Activated CD4-positive, alpha-beta T cell treated with anti-CD3 and anti-CD28 coated beads, Interleukin-10, Interleukin-2, amounts not matched to agents 100 ng/mL and 50 ng/mL, durations not matched to agents 16 hours and 8 hours (primary cell): ENCODE measurements around the gene TDRD3.
"Not testable (repeated sequence)": the region's sequence is repeated elsewhere in the genome, so short reads cannot be mapped to it uniquely, and the experiment has no call there.

Experiments
- DNase-seq: peaks from one replicate; pipeline ENCODE4 v3.0.0-alpha.2; 2020

The TDRD3 gene

GRCh38 chr13:60398907-60399589 is 2.0 kb downstream of the TDRD3 start:
- peak; percentile 12 for DNase-seq

GRCh38 chr13:60402022-60402421 is 5.0 kb downstream of the TDRD3 start:
- DNase-seq: no peak

- DNase-seq: peak; percentile 14
Measured at GRCh38 chr13:60407095-60407494, 10.1 kb downstream of the TDRD3 start.

DNA sequence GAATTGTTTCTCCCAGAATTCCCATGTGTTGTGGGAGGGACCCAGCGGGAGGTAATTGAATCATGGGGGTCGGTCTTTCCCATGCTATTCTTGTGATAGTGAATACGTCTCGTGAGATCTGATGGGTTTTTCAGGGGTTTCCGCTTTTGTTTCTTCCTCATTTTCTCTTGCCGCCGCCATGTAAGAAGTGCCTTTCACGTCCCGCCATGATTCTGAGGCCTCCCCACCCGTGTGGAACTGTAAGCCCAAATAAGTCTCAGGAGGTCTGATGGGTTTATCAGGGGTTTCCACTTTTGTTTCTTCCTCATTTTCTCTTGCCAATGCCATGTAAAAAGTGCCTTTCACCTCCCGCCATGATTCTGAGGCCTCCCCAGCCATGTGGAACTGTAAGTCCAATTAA is 10.8 kb downstream of the TDRD3 start:
- DNase-seq: not testable (repeated sequence)

- DNase-seq: not testable (repeated sequence)
Measured at GRCh38 chr13:60409574-60410292, 12.7 kb downstream of the TDRD3 start.

- no peak for DNase-seq
Measured at GRCh38 chr13:60410299-60410698, 13.3 kb downstream of the TDRD3 start.

DNA sequence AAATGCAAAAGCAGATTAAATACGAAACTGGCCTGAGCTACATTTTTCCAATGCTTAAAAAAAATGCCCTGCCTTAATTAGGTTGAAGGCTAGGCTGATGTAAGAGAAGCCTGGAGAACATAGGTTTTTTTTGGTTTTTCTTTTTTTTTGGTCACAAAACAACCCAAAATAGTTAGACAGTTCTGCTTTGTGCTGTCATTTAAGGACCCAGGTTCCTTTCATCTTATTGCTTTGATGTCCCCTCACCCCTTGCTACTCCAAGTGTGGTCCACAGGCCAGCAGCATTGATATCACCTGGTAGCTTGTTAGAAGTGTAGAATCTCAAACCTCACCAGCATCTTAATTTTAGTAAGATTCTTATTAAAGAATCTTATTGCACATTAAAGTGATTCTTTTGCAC is 14.4 kb downstream of the TDRD3 start:
- no peak for DNase-seq

DNA sequence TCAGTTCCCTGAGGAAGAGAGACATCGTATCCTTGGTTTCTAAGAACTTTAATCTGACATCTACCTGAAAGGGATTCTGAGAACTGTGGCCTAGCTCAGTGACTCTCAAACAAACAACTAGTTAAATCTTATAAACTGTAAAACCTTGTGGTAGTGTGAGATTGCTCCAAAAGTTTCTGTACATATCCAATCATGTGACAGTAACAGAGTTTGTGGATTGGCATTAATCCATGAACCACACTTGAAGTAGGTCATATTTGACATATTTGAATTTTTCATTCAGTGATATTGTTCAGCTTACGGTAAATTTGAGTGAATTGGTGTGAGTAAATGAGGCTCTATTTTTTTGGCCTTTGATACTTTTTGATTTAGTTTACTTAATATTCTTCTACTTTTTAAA is 15.0 kb downstream of the TDRD3 start:
- DNase-seq: no peak

DNA sequence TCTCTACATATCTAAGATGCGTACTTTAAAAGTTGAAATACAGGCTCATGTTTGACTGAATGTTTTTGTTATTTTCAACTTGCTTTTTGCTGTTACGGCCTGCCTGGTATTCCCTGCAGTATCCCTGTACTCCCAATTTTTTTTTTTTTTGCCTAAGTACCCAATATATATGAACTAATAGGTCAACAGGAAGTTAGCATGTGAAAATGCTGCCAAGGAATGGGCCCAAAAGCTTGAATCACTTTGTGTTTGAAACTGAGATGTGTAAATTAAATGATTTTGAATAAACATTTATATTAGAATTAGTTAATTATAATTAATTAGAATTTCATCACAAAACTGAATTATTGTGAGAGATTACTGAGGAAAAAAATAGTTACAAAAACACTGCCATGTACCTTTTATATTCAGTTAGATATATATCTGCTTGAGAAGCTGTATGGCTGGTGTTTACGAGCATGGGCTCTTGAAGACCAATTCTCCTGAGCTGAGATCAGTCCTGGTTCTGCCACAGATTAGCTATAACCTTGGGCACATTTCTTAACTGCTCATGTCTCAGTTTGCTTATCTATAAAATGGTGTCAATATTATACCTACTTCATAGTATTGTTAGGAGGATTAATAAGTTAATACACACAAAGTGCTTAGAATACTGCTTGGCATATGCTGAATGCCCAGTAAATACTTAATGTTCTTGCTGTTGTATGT is 16.0 kb downstream of the TDRD3 start:
- DNase-seq: no peak

DNA sequence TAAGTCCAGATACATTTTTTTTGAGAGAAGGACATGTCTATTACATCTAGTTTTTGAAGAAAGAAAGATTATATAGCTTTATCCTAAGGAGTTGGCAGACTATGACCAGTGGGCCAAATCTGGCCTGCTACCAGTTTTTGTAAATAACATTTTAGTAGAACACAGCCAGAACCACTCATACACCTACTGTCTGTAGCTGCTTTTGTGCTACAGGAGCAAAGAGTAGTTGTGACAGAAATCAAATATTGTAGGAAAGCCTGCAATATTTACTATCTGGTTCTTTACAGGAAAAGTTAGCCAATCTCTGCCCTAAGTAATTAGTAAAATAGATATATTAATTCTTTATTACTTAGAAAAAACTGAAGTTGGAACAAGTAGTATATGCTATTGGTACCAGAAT is 17.2 kb downstream of the TDRD3 start:
- DNase-seq: no peak

DNA sequence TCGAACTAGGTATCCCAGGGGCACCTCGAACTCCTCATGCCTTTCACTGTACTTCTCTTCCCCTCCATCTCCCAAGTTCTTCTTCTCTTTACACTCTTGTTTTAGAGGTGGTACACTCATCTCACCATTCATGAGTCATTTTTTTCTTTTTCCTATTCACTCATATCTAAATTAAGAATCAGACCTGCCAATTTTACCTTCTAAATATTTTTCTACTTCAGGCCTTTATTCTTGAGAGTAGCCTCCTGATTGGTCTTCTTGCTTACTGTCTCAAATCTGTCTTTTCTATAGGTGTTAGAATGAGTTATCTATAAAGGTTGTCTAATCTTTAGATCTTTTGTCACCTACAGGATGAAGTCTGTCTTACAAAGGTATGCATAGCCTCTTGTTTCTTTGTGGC is 20.7 kb downstream of the TDRD3 start:
- peak; percentile 55 for DNase-seq

DNA sequence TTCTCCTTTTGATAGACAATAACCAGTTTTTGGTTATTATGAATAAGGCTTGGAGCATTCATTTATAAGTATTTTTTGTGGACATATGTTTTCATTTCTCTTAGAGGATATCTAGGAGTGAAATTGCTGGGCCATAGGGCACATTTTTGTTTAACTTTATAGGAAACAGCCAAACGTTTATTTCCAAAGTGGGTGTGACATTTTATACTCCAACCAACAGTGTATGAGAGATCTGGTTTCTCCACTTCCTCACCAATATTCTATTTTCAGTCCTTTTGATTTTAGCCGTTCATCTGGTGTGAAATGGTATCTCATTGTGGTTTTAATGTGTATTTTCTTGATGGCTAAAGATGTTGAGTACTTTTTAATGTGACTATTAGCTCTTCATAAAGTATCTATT is 21.9 kb downstream of the TDRD3 start:
- no peak for DNase-seq

DNA sequence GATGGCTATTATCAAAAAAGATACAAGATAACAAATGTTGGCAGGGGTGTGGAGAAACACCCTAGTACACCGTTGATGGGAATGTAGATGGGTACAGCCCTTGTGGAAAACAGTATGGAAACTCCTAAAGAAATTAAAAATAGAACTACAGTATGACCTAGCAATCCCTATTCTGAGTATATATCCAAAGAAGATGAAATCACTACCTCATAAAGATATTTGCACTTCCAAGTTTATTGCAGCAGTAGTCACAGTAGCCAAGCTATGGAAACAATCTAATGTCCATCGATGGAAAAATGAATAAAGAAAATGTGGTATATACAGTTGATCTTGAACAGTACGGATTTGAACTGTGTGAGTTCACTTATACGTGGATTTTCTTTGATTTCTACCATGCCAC is 28.3 kb downstream of the TDRD3 start:
- DNase-seq: no peak

- no peak for DNase-seq
Measured at GRCh38 chr13:60426075-60426474, 29.1 kb downstream of the TDRD3 start.

GRCh38 chr13:60427285-60427684 is 30.3 kb downstream of the TDRD3 start:
- DNase-seq: peak; percentile 15

DNA sequence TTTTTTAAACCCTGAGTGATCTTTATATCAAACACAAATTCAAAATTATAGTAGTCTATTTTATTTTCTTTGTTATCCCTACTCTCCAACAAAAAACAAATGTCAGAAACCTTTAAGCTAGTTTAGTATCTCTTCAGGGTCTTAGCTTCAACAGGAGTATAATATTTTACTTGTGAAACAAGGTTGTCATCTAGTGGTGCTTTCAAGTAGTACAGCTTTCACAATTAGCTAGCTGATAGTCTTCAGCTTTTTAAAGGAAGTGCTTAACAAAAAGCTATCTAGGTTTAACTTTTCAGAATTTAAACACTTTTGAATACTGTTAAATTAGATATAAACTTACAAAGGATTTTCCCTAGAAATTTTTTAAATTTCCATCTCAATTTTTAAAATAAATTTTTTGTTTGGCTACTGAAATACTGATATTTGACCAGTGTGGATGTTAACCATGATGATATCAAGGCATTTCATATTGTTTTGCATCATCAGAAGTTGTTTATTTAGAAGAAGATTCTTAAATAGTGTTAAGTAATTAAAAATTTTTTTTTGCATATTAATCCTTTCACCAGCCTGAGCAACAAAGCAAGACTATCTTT is 34.2 kb downstream of the TDRD3 start:
- peak; percentile 61 for DNase-seq

DNA sequence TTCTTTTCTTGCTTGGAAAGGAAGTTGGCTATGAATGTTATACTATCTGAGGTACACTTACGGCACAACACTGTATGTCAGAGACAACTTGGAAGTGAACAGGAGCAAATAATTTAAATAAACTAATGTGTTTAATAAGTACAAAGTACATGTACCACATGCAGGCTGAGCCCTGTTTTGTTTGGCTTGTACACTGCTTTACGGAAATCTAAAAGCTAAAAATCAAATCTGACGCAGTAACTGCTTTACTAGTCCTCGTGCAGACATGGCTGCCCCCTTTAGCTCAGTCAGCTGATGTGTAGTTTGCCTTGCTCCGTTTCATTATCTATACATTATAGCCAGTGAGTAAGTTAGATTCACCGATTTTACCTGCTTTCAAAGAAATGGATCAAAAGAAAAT is 36.5 kb downstream of the TDRD3 start:
- no peak for DNase-seq

DNA sequence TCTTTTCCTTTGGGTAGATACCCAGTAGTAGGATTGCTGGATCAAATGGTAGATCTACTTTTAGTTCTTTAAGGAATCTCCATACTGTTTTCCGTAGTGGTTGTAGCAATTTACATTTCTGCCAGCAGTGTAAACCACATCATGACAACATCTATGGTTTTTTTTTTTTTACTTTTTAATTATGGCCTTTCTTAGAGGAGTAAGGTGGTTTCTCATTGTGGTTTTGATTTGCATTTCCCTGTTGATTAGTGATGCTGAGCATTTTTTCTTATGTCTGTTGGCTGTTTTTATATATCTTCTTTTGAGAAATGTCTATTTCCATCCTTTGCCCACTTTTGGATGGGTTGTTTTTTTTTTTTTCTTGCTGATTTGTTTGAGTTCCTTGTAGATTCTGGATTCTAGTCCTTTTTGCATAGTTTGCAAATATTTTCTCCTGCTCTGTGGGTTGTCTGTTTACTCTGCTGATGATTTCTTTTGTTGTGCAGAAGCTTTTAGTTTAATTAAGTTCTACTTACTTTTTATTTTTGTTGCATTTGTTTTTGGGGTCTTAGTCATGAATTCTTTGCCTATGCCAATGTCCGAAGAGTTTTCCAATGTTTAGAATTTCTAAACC is 38.8 kb downstream of the TDRD3 start:
- DNase-seq: no peak

GRCh38 chr13:60439201-60439600 is 42.2 kb downstream of the TDRD3 start:
- DNase-seq: no peak

DNA sequence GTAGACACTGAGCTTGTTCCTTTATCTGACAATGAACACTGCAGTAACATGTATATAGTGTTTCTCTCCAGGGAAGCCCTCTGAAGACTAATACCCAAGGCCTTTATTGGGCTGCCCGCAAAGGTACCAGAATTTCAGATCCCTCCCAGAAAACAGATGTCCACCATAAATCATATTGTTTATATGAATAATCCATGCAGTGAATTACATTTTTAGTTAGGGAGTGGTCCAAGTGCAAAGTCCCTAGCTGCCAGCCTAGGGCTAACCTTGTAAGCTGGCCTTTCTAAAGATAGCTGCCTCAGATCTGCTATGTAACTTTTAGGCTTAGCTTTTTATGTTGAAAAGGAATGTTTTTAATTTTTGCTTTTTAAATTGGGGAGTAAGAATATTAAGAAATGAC is 44.7 kb downstream of the TDRD3 start:
- DNase-seq: no peak

DNA sequence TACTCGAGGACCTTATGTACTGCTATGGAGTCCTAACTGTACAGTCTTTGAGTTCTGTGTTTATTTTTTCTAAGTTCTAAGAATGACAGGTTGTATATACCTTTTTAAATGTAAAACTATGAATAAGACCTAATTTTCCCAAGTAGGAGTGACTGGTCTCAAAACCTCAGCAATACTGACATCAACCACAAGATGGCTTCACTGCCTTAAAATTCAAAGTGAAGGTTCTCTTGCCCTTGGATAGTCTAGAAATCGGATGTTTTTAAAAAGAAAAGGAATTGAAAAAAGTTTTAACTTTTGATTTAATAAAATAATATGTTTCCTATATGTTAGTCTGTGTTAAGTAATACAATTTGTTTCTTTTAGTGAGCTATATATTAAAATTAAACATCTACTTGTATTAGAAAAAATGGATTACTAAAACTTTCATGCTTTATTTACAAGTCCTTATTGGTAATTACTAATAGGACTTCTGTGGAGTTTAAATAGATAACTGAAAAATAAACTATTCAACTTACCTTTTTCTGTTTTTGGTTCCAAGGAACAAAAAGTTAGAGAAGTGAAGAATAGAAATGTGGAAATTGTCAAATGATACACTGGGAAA is 52.0 kb downstream of the TDRD3 start:
- DNase-seq: peak; percentile 40

- DNase-seq: no peak
Measured at GRCh38 chr13:60453490-60453889, 56.5 kb downstream of the TDRD3 start.

DNA sequence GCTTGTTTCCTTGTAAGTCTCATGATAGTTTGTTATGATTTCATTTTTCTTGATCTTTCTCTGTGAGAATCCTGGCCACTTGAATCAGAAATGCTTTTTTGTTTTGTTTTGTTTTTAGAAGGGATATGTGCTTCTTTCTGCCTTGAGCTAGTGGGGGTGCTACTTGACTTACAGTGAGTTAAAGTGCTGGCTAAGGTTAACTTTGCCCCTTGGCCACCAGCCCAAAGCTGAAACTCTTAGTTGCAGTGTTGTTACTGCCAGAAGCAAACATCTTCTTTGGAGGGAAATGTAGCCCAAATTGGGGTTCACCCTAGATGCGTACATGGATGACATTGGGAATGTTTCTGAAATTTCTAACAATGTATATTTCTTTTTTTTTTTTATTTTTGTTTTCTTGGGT is 57.4 kb downstream of the TDRD3 start:
- no peak for DNase-seq
